ENCODE results near the gene HSD11B2. TPM values are rescaled to one million over a fixed set of nuclear protein-coding genes. Genes with fewer than 3 reads are reported as not detected.
A peak's percentile ranks its signal among the peaks of the same experiment; 100 is the strongest.

The HSD11B2 gene
- total RNA-seq, 1 experiment from 2014 or later: 9.7 TPM

DNA sequence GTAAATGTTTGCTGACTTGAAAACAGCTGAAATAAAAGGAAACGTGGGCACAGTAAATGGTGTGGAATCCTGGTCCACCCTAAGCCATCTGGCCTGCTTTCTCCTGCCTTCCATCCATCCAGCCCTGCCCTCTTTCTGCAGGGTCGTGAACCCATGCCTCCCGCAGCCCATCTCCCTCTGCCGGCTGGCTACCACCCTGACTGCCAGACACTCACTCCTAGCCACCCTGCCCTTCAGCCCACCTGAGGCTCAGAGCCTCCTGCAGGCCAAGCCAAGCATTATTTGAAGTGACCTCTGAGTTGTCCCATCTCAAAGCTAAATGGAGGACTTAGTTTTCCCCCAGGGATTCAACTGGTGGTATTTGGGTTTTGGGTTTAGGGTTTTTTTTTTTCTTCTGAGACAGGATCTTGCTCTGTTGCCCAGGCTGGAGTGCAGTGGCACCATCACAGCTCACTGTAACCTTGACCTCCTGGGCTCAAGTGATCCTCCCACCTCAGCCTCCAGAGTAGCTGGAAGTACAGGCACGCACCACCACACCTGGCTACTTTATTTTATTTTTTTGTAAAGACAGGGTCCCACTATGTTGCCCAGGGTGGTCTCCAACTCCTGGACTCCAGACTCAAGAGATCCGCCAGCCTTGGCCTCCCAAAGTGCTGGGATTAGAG, 23.0 kb upstream of the HSD11B2 start:
- H3K9ac ChIP-seq (ENCODE audit: low read length): no peak overlapping the region
- H4K20me1 ChIP-seq (ENCODE audit: insufficient read depth): no peaks in the 10 kb centered on the region
- intact Hi-C loops (cut with micrococcal nuclease): no loop called here
- H2AFZ ChIP-seq (ENCODE audit: low read depth, low read length, poor library complexity, severe bottlenecking): no peak overlapping the region
- no peak for ATAC-seq
- TF ChIP-seq EZH2 (IDR thresholded peaks at IDR 0.05) (no peak), SP1 (IDR thresholded peaks at IDR 0.05; ENCODE audit: low read depth) (no peak), ZNF274 (IDR thresholded peaks at IDR 0.05; ENCODE audit: low read depth, low read length) (no peak), CEBPB (IDR thresholded peaks at IDR 0.05; ENCODE audit: low read depth) (no peak)
- TF ChIP-seq, protein P1, sequence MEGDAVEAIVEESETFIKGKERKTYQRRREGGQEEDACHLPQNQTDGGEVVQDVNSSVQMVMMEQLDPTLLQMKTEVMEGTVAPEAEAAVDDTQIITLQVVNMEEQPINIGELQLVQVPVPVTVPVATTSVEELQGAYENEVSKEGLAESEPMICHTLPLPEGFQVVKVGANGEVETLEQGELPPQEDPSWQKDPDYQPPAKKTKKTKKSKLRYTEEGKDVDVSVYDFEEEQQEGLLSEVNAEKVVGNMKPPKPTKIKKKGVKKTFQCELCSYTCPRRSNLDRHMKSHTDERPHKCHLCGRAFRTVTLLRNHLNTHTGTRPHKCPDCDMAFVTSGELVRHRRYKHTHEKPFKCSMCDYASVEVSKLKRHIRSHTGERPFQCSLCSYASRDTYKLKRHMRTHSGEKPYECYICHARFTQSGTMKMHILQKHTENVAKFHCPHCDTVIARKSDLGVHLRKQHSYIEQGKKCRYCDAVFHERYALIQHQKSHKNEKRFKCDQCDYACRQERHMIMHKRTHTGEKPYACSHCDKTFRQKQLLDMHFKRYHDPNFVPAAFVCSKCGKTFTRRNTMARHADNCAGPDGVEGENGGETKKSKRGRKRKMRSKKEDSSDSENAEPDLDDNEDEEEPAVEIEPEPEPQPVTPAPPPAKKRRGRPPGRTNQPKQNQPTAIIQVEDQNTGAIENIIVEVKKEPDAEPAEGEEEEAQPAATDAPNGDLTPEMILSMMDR (IDR thresholded peaks at IDR 0.05 in 2 of 3, conservative IDR thresholded peaks at IDR 0.05 in 1 of 3; ENCODE audit: borderline replicate concordance in 1 of 3, insufficient read depth in 1 of 3, low read depth in 2 of 3, low read length in 2 of 3): peak in 2 of 3 experiments; percentile 15 to 34; a peak in 2 of 6 replicates
- no TSS peak for BruUV-seq (replicated peaks)
- H3K36me3 ChIP-seq (ENCODE audit: control insufficient read depth in 1 of 2, insufficient read depth in 2 of 2, low read length in 2 of 2): no peaks in the 10 kb centered on the region
- H3K4me1 ChIP-seq (ENCODE audit: control insufficient read depth in 1 of 2, insufficient read depth in 2 of 2, low read length in 2 of 2): peaks cover 23 to 38% of the 10 kb centered on the region in 2 experiments
- no peak overlapping the region for H3K4me3 ChIP-seq (replicated peaks in 1 of 2; ENCODE audit: low read depth in 1 of 2, low read length in 2 of 2)
- ChIA-PET POLR2A (no interaction called here), CTCF (interaction anchor here (0.7 to 1.2 kb wide), 4 partner anchors 9 to 209 kb away, joined by 3 to 5 read pairs (median 4); partner anchors contain the start of gene ELMO3), RAD21 (ENCODE audit: low non-redundant PET in 1 of 2, low total read pairs in 2 of 2, uncharacterized antibody in 2 of 2, unreplicated experiment in 2 of 2) (no interaction called here)
- H3K27ac ChIP-seq (ENCODE audit: low read depth, low read length): no peak overlapping the region
- no peaks in the 10 kb centered on the region for H3K9me2 ChIP-seq (ENCODE audit: insufficient read depth)
- H3K27me3 ChIP-seq (ENCODE audit: insufficient read depth, low read length): no peaks in the 10 kb centered on the region
- no peaks in the 10 kb centered on the region for H3K79me2 ChIP-seq (ENCODE audit: insufficient read depth, low read length)
- no peaks in the 10 kb centered on the region for H3K9me3 ChIP-seq (ENCODE audit: control insufficient read depth in 1 of 2, insufficient read depth in 1 of 2, low read depth in 1 of 2, low read length in 2 of 2)
- no peak for DNase-seq (ENCODE audit: low read depth, low spot score)
- no peak overlapping the region for H3K4me2 ChIP-seq (ENCODE audit: low read length)

DNA sequence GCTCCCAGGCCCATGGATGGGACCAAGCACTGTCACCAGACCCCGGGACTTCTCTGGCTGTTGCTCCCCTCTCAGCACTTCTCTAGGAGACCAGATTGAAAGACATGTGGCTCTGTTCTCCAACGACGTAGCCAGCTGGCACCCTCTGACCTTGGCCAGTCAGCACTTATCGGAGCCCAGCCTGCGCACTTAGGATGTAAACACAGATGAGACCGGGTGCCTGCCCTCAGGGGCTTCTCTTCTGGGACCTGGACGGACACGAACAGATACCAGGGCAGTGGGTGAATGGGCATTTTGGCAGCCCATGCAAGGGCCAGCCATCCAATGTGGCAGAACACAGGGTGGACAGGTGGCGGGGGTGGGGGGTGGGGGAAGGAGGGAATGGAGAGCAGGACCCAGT, 21.3 kb upstream of the HSD11B2 start:
- Histone ChIP-seq H3K9me3 (ENCODE audit: control insufficient read depth in 1 of 2, insufficient read depth in 1 of 2, low read depth in 1 of 2, low read length in 2 of 2) (no peaks in the 10 kb centered on the region), H3K4me2 (ENCODE audit: low read length) (no peak overlapping the region), H3K27me3 (ENCODE audit: insufficient read depth, low read length) (no peaks in the 10 kb centered on the region), H3K4me3 (replicated peaks in 1 of 2; ENCODE audit: low read depth in 1 of 2, low read length in 2 of 2) (no peak overlapping the region), H3K79me2 (ENCODE audit: insufficient read depth, low read length) (no peaks in the 10 kb centered on the region), H3K4me1 (ENCODE audit: control insufficient read depth in 1 of 2, insufficient read depth in 2 of 2, low read length in 2 of 2) (peaks cover 14 to 27% of the 10 kb centered on the region in 2 experiments), H3K27ac (ENCODE audit: low read depth, low read length) (no peak overlapping the region), H4K20me1 (ENCODE audit: insufficient read depth) (no peaks in the 10 kb centered on the region), H3K9me2 (ENCODE audit: insufficient read depth) (no peaks in the 10 kb centered on the region), H3K9ac (ENCODE audit: low read length) (no peak overlapping the region), H3K36me3 (ENCODE audit: control insufficient read depth in 1 of 2, insufficient read depth in 2 of 2, low read length in 2 of 2) (no peaks in the 10 kb centered on the region), H2AFZ (ENCODE audit: low read depth, low read length, poor library complexity, severe bottlenecking) (no peak overlapping the region)
- POLR2A ChIA-PET: no interaction called here
- no peak for ATAC-seq
- RAD21 ChIA-PET (ENCODE audit: low non-redundant PET in 1 of 2, low total read pairs in 2 of 2, uncharacterized antibody in 2 of 2, unreplicated experiment in 2 of 2): no interaction called here
- CTCF ChIA-PET: no interaction called here
- intact Hi-C loops (cut with micrococcal nuclease): no loop called here
- BruUV-seq (replicated peaks): no TSS peak
- no peak for DNase-seq (ENCODE audit: low read depth, low spot score)
- TF ChIP-seq POLR2AphosphoS5 (IDR thresholded peaks at IDR 0.05; ENCODE audit: low read depth, low read length) (no peak), ZNF274 (IDR thresholded peaks at IDR 0.05; ENCODE audit: low read depth, low read length) (no peak), YY1 (IDR thresholded peaks at IDR 0.05; ENCODE audit: extremely low read depth, insufficient replicate concordance, low read depth, low read length) (no peak), EGR1 (IDR thresholded peaks at IDR 0.05; ENCODE audit: low read depth) (no peak), SRF (IDR thresholded peaks at IDR 0.05; ENCODE audit: low read depth) (no peak), ZFX (IDR thresholded peaks at IDR 0.05) (no peak), FOSL1 (IDR thresholded peaks at IDR 0.05; ENCODE audit: low read depth) (no peak)
- TF ChIP-seq, protein P2, sequence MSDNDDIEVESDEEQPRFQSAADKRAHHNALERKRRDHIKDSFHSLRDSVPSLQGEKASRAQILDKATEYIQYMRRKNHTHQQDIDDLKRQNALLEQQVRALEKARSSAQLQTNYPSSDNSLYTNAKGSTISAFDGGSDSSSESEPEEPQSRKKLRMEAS (IDR thresholded peaks at IDR 0.05): no peak
- TF ChIP-seq, protein P3, sequence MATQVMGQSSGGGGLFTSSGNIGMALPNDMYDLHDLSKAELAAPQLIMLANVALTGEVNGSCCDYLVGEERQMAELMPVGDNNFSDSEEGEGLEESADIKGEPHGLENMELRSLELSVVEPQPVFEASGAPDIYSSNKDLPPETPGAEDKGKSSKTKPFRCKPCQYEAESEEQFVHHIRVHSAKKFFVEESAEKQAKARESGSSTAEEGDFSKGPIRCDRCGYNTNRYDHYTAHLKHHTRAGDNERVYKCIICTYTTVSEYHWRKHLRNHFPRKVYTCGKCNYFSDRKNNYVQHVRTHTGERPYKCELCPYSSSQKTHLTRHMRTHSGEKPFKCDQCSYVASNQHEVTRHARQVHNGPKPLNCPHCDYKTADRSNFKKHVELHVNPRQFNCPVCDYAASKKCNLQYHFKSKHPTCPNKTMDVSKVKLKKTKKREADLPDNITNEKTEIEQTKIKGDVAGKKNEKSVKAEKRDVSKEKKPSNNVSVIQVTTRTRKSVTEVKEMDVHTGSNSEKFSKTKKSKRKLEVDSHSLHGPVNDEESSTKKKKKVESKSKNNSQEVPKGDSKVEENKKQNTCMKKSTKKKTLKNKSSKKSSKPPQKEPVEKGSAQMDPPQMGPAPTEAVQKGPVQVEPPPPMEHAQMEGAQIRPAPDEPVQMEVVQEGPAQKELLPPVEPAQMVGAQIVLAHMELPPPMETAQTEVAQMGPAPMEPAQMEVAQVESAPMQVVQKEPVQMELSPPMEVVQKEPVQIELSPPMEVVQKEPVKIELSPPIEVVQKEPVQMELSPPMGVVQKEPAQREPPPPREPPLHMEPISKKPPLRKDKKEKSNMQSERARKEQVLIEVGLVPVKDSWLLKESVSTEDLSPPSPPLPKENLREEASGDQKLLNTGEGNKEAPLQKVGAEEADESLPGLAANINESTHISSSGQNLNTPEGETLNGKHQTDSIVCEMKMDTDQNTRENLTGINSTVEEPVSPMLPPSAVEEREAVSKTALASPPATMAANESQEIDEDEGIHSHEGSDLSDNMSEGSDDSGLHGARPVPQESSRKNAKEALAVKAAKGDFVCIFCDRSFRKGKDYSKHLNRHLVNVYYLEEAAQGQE (IDR thresholded peaks at IDR 0.05; ENCODE audit: low read depth): no peak

All from HCT116 (cell line).